ENCODE data around the gene SZT2. TPM values are rescaled to one million over a fixed set of nuclear protein-coding genes. Genes with fewer than 3 reads are reported as not detected.

Gene SZT2
- total and polyA plus RNA-seq, 2 of the 13 experiments (the other 11 are each of a cell fraction or from before 2014, with no cell fraction given), result 8.0 to 8.8 TPM

DNA sequence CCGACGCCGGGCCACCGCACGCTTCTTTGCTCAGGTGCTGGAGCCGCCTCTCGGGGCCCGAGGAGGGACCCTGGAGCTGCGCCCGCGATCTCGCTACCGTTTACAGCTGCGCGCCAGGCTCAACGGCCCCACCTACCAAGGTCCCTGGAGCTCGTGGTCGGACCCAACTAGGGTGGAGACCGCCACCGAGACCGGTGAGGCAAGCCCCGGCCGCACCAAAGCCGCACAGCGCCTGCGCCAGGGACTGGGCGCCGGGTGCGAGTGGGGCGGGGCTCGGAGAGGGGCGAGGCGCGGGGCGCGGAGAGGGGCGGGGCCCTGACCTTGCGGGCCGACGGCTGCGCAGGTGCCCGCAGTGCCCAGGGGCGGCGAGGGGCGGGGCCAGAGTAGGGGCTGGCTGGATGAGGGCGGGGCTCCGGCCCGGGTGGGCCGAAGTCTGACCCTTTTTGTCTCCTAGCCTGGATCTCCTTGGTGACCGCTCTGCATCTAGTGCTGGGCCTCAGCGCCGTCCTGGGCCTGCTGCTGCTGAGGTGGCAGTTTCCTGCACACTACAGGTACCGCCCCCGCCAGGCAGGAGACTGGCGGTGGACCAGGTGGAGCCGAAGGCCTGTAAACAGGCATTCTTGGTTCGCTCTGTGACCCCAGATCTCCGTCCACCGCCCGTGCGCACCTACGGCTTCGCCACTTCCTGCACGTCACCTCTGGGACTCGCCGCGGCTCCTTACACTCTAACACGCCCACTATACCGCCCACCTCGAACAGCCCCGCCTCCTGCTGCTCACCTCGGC lies 40.7 kb upstream of the SZT2 start (continued):
- TF ChIP-seq, protein P1, sequence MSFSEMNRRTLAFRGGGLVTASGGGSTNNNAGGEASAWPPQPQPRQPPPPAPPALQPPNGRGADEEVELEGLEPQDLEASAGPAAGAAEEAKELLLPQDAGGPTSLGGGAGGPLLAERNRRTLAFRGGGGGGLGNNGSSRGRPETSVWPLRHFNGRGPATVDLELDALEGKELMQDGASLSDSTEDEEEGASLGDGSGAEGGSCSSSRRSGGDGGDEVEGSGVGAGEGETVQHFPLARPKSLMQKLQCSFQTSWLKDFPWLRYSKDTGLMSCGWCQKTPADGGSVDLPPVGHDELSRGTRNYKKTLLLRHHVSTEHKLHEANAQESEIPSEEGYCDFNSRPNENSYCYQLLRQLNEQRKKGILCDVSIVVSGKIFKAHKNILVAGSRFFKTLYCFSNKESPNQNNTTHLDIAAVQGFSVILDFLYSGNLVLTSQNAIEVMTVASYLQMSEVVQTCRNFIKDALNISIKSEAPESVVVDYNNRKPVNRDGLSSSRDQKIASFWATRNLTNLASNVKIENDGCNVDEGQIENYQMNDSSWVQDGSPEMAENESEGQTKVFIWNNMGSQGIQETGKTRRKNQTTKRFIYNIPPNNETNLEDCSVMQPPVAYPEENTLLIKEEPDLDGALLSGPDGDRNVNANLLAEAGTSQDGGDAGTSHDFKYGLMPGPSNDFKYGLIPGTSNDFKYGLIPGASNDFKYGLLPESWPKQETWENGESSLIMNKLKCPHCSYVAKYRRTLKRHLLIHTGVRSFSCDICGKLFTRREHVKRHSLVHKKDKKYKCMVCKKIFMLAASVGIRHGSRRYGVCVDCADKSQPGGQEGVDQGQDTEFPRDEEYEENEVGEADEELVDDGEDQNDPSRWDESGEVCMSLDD (CRISPR knock-in tag; IDR thresholded peaks at IDR 0.05; ENCODE audit: borderline replicate concordance), result peak; percentile 55; the same call in 1 of the 2 replicates
- TF ChIP-seq, protein P2, sequence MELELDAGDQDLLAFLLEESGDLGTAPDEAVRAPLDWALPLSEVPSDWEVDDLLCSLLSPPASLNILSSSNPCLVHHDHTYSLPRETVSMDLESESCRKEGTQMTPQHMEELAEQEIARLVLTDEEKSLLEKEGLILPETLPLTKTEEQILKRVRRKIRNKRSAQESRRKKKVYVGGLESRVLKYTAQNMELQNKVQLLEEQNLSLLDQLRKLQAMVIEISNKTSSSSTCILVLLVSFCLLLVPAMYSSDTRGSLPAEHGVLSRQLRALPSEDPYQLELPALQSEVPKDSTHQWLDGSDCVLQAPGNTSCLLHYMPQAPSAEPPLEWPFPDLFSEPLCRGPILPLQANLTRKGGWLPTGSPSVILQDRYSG (CRISPR knock-in tag; IDR thresholded peaks at IDR 0.05), result peak; percentile 37; the same call in 1 of the 2 replicates
- TF ChIP-seq ATF7 (IDR thresholded peaks at IDR 0.05) (no peak), ATF7 (CRISPR knock-in tag; IDR thresholded peaks at IDR 0.05) (0 out of 2 replicates have a peak, but pooled peaks have one; percentile 25), ZNF567 (CRISPR knock-in tag; IDR thresholded peaks at IDR 0.05; ENCODE audit: borderline replicate concordance) (peak; percentile 60; the same call in 1 of the 2 replicates), TRIM24 (CRISPR knock-in tag; IDR thresholded peaks at IDR 0.05) (no peak), ELF3 (CRISPR knock-in tag; IDR thresholded peaks at IDR 0.05) (peak; percentile 10; the same call in 1 of the 2 replicates), MED13 (CRISPR knock-in tag; IDR thresholded peaks at IDR 0.05) (0 out of 2 replicates have a peak, but pooled peaks have one; percentile 49)
- TF ChIP-seq, protein P3, sequence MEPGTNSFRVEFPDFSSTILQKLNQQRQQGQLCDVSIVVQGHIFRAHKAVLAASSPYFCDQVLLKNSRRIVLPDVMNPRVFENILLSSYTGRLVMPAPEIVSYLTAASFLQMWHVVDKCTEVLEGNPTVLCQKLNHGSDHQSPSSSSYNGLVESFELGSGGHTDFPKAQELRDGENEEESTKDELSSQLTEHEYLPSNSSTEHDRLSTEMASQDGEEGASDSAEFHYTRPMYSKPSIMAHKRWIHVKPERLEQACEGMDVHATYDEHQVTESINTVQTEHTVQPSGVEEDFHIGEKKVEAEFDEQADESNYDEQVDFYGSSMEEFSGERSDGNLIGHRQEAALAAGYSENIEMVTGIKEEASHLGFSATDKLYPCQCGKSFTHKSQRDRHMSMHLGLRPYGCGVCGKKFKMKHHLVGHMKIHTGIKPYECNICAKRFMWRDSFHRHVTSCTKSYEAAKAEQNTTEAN (CRISPR knock-in tag; conservative IDR thresholded peaks at IDR 0.05), result peak; percentile 82
- TF ChIP-seq, protein P4, sequence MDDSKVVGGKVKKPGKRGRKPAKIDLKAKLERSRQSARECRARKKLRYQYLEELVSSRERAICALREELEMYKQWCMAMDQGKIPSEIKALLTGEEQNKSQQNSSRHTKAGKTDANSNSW (CRISPR knock-in tag; IDR thresholded peaks at IDR 0.05; ENCODE audit: borderline replicate concordance), result no peak; the same call in 1 of the 2 replicates
